ENCODE results near the gene PDE9A. TPM values are rescaled to one million over a fixed set of nuclear protein-coding genes. Genes with fewer than 3 reads are reported as not detected.
"Not testable (repeated sequence)": the region's sequence is repeated elsewhere in the genome, so short reads cannot be mapped to it uniquely, and the experiment has no call there.

Gene PDE9A
- total RNA-seq, 1 donor from 2014 or later, result 1.6 TPM

DNA sequence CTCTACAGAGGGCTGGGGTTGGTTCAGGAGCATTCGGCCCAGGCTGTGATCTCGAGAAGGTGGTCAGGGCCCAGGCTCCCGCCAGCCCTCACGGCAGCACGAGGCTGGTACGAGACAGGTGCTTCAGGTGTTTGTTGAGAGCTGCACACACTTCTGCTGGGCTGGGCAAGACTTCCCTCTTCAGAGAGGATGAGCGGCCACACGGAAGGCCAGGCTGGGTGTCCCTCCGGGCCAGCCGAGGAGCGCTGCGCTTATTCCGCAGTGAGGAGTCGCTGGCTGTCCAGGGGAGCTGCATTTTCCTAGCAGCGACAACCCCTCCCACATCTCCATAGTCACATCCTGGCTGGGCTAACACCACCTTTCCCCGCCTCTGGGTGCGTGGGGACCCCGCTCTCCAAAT is 50.5 kb downstream of the PDE9A start:
- H3K4me3 ChIP-seq (ENCODE audit: low read length in 3 of 3), result no peak overlapping the region
- peaks cover 0 to 26% (median 18%) of the 10 kb centered on the region in 3 donors for H3K27me3 ChIP-seq (ENCODE audit: control insufficient read depth in 3 of 3, insufficient read depth in 3 of 3, low read length in 3 of 3)
- H3K36me3 ChIP-seq (ENCODE audit: control insufficient read depth in 3 of 3, insufficient read depth in 3 of 3, low read length in 3 of 3), result peaks cover 0 to 2% (median 0%) of the 10 kb centered on the region in 3 donors

DNA sequence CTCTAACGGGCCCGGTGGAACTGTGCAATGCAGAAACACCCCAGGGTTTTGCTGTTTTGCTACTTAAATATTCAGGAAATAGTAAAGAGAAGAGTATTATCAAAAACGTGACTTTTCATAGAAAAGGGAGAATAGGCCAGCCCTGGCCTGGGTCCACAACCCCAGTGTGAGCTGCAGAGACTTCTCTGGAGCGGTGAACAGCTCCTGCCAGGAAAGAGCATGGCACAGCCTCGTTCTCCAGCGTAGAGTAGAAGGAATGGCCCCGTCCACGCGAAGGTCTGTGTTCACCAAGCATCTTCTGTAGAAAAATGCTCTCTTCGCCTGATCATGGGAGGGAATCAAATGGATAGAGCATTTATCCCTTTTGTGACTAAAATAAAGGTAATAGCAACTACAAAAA is 51.4 kb downstream of the PDE9A start:
- no peak overlapping the region for H3K27ac ChIP-seq (ENCODE audit: low read depth, low read length)
- no peak overlapping the region for H3K4me3 ChIP-seq (ENCODE audit: low read length in 3 of 3)
- peaks cover 0 to 3% (median 0%) of the 10 kb centered on the region in 3 donors for H3K9me3 ChIP-seq (ENCODE audit: control insufficient read depth in 3 of 3, low read length in 3 of 3)

More for the DNA sequence above, 50.5 kb downstream of the PDE9A start:
- Histone ChIP-seq H3K27ac (ENCODE audit: low read depth, low read length) (no peak overlapping the region), H3K9ac (ENCODE audit: low read depth in 1 of 3, low read length in 3 of 3) (no peak overlapping the region), H3K9me3 (ENCODE audit: control insufficient read depth in 3 of 3, low read length in 3 of 3) (peaks cover 0 to 3% (median 0%) of the 10 kb centered on the region in 3 donors), H3K4me1 (ENCODE audit: control insufficient read depth in 3 of 3, insufficient read depth in 3 of 3, low read length in 3 of 3) (no peaks in the 10 kb centered on the region)

DNA sequence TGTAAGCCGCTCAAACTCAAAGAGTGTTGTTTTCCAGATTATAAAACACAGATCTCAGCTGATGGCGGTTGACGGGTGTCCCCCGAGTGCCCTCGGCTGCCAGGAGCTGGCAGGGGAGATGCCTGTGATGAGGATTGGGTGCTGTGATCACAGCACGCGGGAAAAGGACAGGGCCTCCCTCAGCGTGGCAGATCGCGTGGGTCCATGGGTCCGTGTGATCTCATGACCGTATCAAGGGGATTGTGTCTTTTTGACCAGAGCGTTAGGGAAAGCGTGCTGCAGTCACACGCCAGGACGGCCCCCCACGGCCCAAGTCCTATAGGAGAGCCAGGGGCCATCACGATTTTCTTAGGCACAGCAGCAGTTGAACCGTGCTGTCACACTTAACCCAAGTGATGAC is 51.9 kb downstream of the PDE9A start:
- no peak overlapping the region for H3K27ac ChIP-seq (ENCODE audit: low read depth, low read length)
- no peak overlapping the region for H3K4me3 ChIP-seq (ENCODE audit: low read length in 3 of 3)
- H3K9ac ChIP-seq (ENCODE audit: low read depth in 1 of 3, low read length in 3 of 3), result no peak overlapping the region
- H3K27me3 ChIP-seq (ENCODE audit: control insufficient read depth in 3 of 3, insufficient read depth in 3 of 3, low read length in 3 of 3), result peaks cover 0 to 26% (median 18%) of the 10 kb centered on the region in 3 donors
- H3K4me1 ChIP-seq (ENCODE audit: control insufficient read depth in 3 of 3, insufficient read depth in 3 of 3, low read length in 3 of 3), result no peaks in the 10 kb centered on the region
- peaks cover 0 to 3% (median 0%) of the 10 kb centered on the region in 3 donors for H3K9me3 ChIP-seq (ENCODE audit: control insufficient read depth in 3 of 3, low read length in 3 of 3)
- peaks cover 0 to 2% (median 0%) of the 10 kb centered on the region in 3 donors for H3K36me3 ChIP-seq (ENCODE audit: control insufficient read depth in 3 of 3, insufficient read depth in 3 of 3, low read length in 3 of 3)

More for the DNA sequence above, 51.4 kb downstream of the PDE9A start:
- Histone ChIP-seq H3K4me1 (ENCODE audit: control insufficient read depth in 3 of 3, insufficient read depth in 3 of 3, low read length in 3 of 3) (no peaks in the 10 kb centered on the region), H3K36me3 (ENCODE audit: control insufficient read depth in 3 of 3, insufficient read depth in 3 of 3, low read length in 3 of 3) (peaks cover 0 to 2% (median 0%) of the 10 kb centered on the region in 3 donors), H3K27me3 (ENCODE audit: control insufficient read depth in 3 of 3, insufficient read depth in 3 of 3, low read length in 3 of 3) (peaks cover 0 to 26% (median 18%) of the 10 kb centered on the region in 3 donors), H3K9ac (ENCODE audit: low read depth in 1 of 3, low read length in 3 of 3) (no peak overlapping the region)

DNA sequence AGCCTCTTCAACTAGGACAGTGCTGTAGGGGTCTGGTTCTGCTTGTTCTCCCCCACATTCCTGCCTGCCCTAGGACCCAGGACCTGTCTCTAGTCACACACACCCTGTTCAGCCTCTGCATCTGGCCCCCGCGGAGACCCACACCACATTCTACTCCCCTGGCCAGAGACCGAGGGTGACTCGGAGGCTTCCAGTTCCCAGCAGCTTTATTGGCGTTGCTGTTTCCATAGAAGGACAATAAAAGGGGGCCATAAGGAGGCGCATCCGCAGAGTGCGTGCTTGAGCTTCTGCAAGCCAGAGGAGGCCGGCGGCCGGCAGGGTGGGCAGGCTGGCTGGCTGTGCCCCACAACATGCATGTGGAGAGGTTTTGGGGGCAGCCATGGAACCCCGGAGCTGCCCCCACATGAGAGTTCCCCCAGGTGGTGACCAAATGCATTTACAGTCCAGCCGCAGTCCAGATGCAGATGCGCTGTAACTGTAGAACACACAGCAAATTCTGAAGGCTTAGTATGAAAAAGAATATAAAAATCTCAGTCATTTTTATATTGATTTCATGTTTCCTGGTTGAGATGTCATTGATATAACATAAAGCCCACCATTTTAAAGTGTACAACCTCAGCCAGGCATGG is 52.4 kb downstream of the PDE9A start:
- Histone ChIP-seq H3K4me3 (ENCODE audit: low read length in 3 of 3) (no peak overlapping the region), H3K4me1 (ENCODE audit: control insufficient read depth in 3 of 3, insufficient read depth in 3 of 3, low read length in 3 of 3) (no peaks in the 10 kb centered on the region), H3K9me3 (ENCODE audit: control insufficient read depth in 3 of 3, low read length in 3 of 3) (peaks cover 0 to 3% (median 0%) of the 10 kb centered on the region in 3 donors), H3K9ac (ENCODE audit: low read depth in 1 of 3, low read length in 3 of 3) (no peak overlapping the region), H3K36me3 (ENCODE audit: control insufficient read depth in 3 of 3, insufficient read depth in 3 of 3, low read length in 3 of 3) (peaks cover 0 to 2% (median 0%) of the 10 kb centered on the region in 3 donors), H3K27ac (ENCODE audit: low read depth, low read length) (no peak overlapping the region), H3K27me3 (ENCODE audit: control insufficient read depth in 3 of 3, insufficient read depth in 3 of 3, low read length in 3 of 3) (peaks cover 0 to 26% (median 18%) of the 10 kb centered on the region in 3 donors)

DNA sequence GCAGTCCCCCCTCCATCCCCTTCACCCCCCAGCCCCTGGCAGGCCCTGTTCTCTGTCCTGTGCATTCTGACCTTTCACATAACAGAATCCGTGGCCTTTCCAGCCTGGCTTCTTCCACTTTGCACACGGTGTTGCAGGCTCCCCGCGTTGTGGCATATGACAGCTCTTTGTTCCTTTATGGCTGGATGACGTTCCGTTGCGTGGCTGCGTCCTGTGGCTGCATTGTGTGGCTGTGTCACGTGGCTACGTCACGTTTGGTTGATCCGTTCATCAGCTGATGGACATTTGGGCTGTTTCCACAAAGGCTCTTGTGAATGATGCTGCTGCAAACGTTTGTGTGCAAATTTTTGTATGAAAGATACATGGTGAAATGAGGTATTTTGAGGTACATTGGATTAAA is 53.3 kb downstream of the PDE9A start:
- no peak overlapping the region for H3K9ac ChIP-seq (ENCODE audit: low read depth in 1 of 3, low read length in 3 of 3)
- peaks cover 0 to 26% (median 18%) of the 10 kb centered on the region in 3 donors for H3K27me3 ChIP-seq (ENCODE audit: control insufficient read depth in 3 of 3, insufficient read depth in 3 of 3, low read length in 3 of 3)
- H3K9me3 ChIP-seq (ENCODE audit: control insufficient read depth in 3 of 3, low read length in 3 of 3), result peaks cover 0 to under 1% (median 0%) of the 10 kb centered on the region in 3 donors
- no peaks in the 10 kb centered on the region for H3K4me1 ChIP-seq (ENCODE audit: control insufficient read depth in 3 of 3, insufficient read depth in 3 of 3, low read length in 3 of 3)
- H3K36me3 ChIP-seq (ENCODE audit: control insufficient read depth in 3 of 3, insufficient read depth in 3 of 3, low read length in 3 of 3), result peaks cover 0 to 2% (median 0%) of the 10 kb centered on the region in 3 donors
- no peak overlapping the region for H3K27ac ChIP-seq (ENCODE audit: low read depth, low read length)
- no peak overlapping the region for H3K4me3 ChIP-seq (ENCODE audit: low read length in 3 of 3)

DNA sequence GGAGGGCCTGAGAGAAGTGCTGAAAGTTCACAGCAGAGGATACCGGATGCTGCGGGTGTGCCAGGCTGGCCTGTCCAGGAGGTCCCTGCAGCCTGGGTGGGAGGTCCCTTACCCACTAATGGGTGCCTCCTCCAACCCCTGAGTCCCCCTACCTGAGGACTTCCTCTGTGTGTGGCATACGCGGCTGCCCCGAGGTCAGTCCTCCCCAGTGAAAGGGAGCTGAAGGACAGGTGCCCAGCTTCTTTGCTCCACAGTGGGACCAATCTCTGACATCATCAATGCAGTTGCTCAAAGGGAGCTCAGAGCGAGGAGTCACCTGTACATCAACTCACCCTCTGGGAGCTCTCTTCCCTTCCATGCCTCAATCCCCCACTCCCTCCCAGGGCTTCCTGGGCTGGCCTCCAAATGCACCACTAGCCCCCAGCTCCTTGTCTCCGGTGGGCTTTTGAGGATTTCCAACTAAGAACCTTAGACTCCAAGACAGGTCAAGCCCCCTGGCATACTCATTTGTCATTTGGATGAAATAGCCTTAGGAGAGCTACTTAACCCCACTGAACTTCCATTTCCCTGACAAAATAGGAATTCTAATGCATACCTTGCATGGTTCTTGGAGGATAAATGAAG is 53.9 kb downstream of the PDE9A start:
- Histone ChIP-seq H3K4me1 (ENCODE audit: control insufficient read depth in 3 of 3, insufficient read depth in 3 of 3, low read length in 3 of 3) (no peaks in the 10 kb centered on the region), H3K9me3 (ENCODE audit: control insufficient read depth in 3 of 3, low read length in 3 of 3) (no peaks in the 10 kb centered on the region), H3K9ac (ENCODE audit: low read depth in 1 of 3, low read length in 3 of 3) (no peak overlapping the region), H3K36me3 (ENCODE audit: control insufficient read depth in 3 of 3, insufficient read depth in 3 of 3, low read length in 3 of 3) (peaks cover 0 to 2% (median 0%) of the 10 kb centered on the region in 3 donors), H3K4me3 (ENCODE audit: low read length in 3 of 3) (no peak overlapping the region), H3K27me3 (ENCODE audit: control insufficient read depth in 3 of 3, insufficient read depth in 3 of 3, low read length in 3 of 3) (peaks cover 0 to 26% (median 18%) of the 10 kb centered on the region in 3 donors), H3K27ac (ENCODE audit: low read depth, low read length) (no peak overlapping the region)

DNA sequence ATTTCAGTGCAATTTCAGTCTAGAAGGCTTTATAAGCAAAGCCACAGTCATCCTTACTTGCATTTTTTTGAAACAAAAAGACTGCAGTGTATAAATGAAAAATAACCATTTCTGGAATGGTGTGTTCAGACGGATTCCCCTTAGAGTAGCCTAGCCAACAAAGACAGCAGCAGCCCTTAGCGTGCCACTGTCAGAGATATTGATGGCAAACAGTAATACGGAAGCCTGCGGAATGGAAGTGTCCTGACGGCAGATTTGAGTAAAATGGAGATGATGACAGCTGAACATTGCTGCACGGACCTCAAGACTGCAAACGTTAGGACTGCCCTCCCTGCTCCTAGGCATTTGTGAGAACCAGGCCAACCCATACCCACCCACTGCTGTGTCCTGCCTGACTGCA is 54.7 kb downstream of the PDE9A start:
- no peak overlapping the region for H3K4me3 ChIP-seq (ENCODE audit: low read length in 3 of 3)
- no peak overlapping the region for H3K27ac ChIP-seq (ENCODE audit: low read depth, low read length)
- peaks cover 0 to 2% (median 0%) of the 10 kb centered on the region in 3 donors for H3K36me3 ChIP-seq (ENCODE audit: control insufficient read depth in 3 of 3, insufficient read depth in 3 of 3, low read length in 3 of 3)
- peaks cover 0 to 21% (median 18%) of the 10 kb centered on the region in 3 donors for H3K27me3 ChIP-seq (ENCODE audit: control insufficient read depth in 3 of 3, insufficient read depth in 3 of 3, low read length in 3 of 3)
- H3K4me1 ChIP-seq (ENCODE audit: control insufficient read depth in 3 of 3, insufficient read depth in 3 of 3, low read length in 3 of 3), result no peaks in the 10 kb centered on the region
- no peak overlapping the region for H3K9ac ChIP-seq (ENCODE audit: low read depth in 1 of 3, low read length in 3 of 3)
- no peaks in the 10 kb centered on the region for H3K9me3 ChIP-seq (ENCODE audit: control insufficient read depth in 3 of 3, low read length in 3 of 3)

DNA sequence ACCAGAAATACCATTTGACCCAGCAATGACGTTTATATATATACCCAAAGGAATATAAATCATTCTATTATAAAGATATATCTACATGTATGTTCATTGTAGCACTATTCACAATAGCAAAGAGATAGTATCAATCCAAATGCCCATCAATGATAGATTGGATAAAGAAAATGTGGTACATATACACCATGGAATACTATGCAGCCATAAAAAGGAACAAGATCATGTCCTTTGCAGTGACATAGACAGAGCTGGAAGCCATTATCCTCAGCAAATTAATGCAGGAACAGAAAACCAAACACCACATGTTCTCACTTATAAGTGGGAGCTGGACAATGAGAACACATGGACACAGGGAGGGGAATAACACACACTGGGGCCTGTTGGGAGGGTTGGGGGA is 55.5 kb downstream of the PDE9A start:
- not testable (repeated sequence) for H3K4me1 ChIP-seq (ENCODE audit: control insufficient read depth in 3 of 3, insufficient read depth in 3 of 3, low read length in 3 of 3); H3K9ac ChIP-seq (ENCODE audit: low read depth in 1 of 3, low read length in 3 of 3); H3K36me3 ChIP-seq (ENCODE audit: control insufficient read depth in 3 of 3, insufficient read depth in 3 of 3, low read length in 3 of 3); H3K27ac ChIP-seq (ENCODE audit: low read depth, low read length); H3K4me3 ChIP-seq (ENCODE audit: low read length in 3 of 3); H3K9me3 ChIP-seq (ENCODE audit: control insufficient read depth in 3 of 3, low read length in 3 of 3)
- H3K27me3 ChIP-seq (ENCODE audit: control insufficient read depth in 3 of 3, insufficient read depth in 3 of 3, low read length in 3 of 3), result peaks cover 0 to 16% (median 16%) of the 10 kb centered on the region in 3 donors

DNA sequence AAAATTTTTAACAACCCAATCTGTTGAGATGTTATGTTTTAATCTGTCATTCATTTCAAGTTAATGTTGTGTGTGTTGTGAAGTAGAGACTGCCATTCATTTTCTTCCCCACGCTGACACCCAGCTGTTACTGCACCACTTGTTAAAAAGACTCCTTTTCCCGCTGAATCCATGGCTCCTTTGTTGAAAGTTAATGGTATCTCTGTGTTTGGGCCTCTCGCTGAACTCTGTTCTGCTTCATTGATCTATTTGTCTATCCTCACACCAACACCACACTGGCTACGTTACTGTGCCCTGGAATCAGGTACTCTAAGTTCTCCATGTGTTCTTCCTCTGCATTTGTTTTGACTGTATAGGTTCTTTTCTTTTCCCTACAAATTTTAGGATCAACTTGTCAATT is 58.2 kb downstream of the PDE9A start:
- H3K4me3 ChIP-seq (ENCODE audit: low read length in 3 of 3), result no peak overlapping the region
- H3K27me3 ChIP-seq (ENCODE audit: control insufficient read depth in 3 of 3, insufficient read depth in 3 of 3, low read length in 3 of 3), result peaks cover 0 to 9% (median 6%) of the 10 kb centered on the region in 3 donors
- no peak overlapping the region for H3K9ac ChIP-seq (ENCODE audit: low read depth in 1 of 3, low read length in 3 of 3)
- no peaks in the 10 kb centered on the region for H3K9me3 ChIP-seq (ENCODE audit: control insufficient read depth in 3 of 3, low read length in 3 of 3)
- no peaks in the 10 kb centered on the region for H3K4me1 ChIP-seq (ENCODE audit: control insufficient read depth in 3 of 3, insufficient read depth in 3 of 3, low read length in 3 of 3)
- H3K27ac ChIP-seq (ENCODE audit: low read depth, low read length), result no peak overlapping the region
- no peaks in the 10 kb centered on the region for H3K36me3 ChIP-seq (ENCODE audit: control insufficient read depth in 3 of 3, insufficient read depth in 3 of 3, low read length in 3 of 3)

DNA sequence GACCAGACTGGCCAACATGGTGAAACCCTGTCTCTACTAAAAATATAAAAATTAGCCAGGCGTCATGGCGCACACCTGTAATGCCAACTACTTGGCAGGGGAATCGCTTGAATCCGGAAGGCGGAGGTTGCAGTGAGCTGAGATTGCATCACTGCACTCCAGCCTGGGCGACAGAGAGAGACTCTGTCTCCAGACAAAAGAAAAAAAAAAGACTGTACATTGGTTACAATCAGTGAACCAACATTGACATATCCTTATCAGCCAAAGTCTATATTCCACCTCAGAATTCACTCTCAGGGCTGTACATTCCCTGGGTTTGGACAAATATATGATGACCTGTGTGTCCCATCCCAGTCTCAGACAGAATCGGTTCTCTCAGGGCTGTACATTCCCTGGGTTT is 62.0 kb downstream of the PDE9A start:
- not testable (repeated sequence) for H3K9ac ChIP-seq (ENCODE audit: low read depth in 1 of 3, low read length in 3 of 3); H3K9me3 ChIP-seq (ENCODE audit: control insufficient read depth in 3 of 3, low read length in 3 of 3); H3K4me3 ChIP-seq (ENCODE audit: low read length in 3 of 3); H3K4me1 ChIP-seq (ENCODE audit: control insufficient read depth in 3 of 3, insufficient read depth in 3 of 3, low read length in 3 of 3); H3K36me3 ChIP-seq (ENCODE audit: control insufficient read depth in 3 of 3, insufficient read depth in 3 of 3, low read length in 3 of 3); H3K27ac ChIP-seq (ENCODE audit: low read depth, low read length); H3K27me3 ChIP-seq (ENCODE audit: control insufficient read depth in 3 of 3, insufficient read depth in 3 of 3, low read length in 3 of 3)
